ENCODE data around the gene VPS13C.
"Not testable (repeated sequence)": the region's sequence is repeated elsewhere in the genome, so short reads cannot be mapped to it uniquely, and the experiment has no call there.

Gene VPS13C

GRCh38 chr15:62075595-62076277 lies 15.5 kb upstream of the VPS13C start:
- DNase-seq (ENCODE audit: low read depth in 2 of 2) = no peak

GRCh38 chr15:62071711-62072308 lies 11.6 kb upstream of the VPS13C start:
- DNase-seq (ENCODE audit: low read depth in 2 of 2) = no peak

- no peak for DNase-seq (ENCODE audit: low read depth in 2 of 2)
These were observed 9.3 kb upstream of the VPS13C start for GRCh38 chr15:62069551-62069950.

GRCh38 chr15:62068810-62069167 lies 8.5 kb upstream of the VPS13C start:
- DNase-seq (ENCODE audit: low read depth in 2 of 2) = no peak

- no peak for DNase-seq (ENCODE audit: low read depth in 2 of 2)
These were observed 8.0 kb upstream of the VPS13C start for GRCh38 chr15:62068071-62068809.

- no peak for DNase-seq (ENCODE audit: low read depth in 2 of 2)
These were observed 7.3 kb upstream of the VPS13C start for GRCh38 chr15:62067448-62068044.

- DNase-seq (ENCODE audit: low read depth in 2 of 2) = no peak
These were observed 6.6 kb upstream of the VPS13C start, which contains the start of gene C2CD4A for GRCh38 chr15:62066663-62067447. Gene C2CD4A, plus strand, starts transcription at chr15:62066977. Its CDS starts 637 bp downstream, at chr15:62067614.

- no peak for DNase-seq (ENCODE audit: low read depth in 2 of 2)
These were observed 3.8 kb upstream of the VPS13C start for GRCh38 chr15:62063825-62064635.

GRCh38 chr15:62060896-62061280 lies 641 bp upstream of the VPS13C start:
- no peak for DNase-seq (ENCODE audit: low read depth in 2 of 2)

GRCh38 chr15:62059816-62060112 lies 483 bp downstream of the VPS13C start:
- DNase-seq (ENCODE audit: low read depth in 2 of 2) = no peak

- no peak for DNase-seq (ENCODE audit: low read depth in 2 of 2)
These were observed 985 bp downstream of the VPS13C start for GRCh38 chr15:62059108-62059815.

GRCh38 chr15:62058327-62059028 lies 1.8 kb downstream of the VPS13C start:
- DNase-seq (ENCODE audit: low read depth in 2 of 2) = no peak

GRCh38 chr15:62057341-62057980 lies 2.8 kb downstream of the VPS13C start:
- no peak for DNase-seq (ENCODE audit: low read depth in 2 of 2)

- no peak for DNase-seq (ENCODE audit: low read depth in 2 of 2)
These were observed 5.3 kb downstream of the VPS13C start for GRCh38 chr15:62054979-62055378.

- no peak for DNase-seq (ENCODE audit: low read depth in 2 of 2)
These were observed 6.7 kb downstream of the VPS13C start for GRCh38 chr15:62053439-62054085.

- DNase-seq (ENCODE audit: low read depth in 2 of 2) = no peak
These were observed 7.5 kb downstream of the VPS13C start for GRCh38 chr15:62052713-62053112.

GRCh38 chr15:62051166-62051565 lies 9.1 kb downstream of the VPS13C start:
- no peak for DNase-seq (ENCODE audit: low read depth in 2 of 2)

GRCh38 chr15:62050115-62050514 lies 10.1 kb downstream of the VPS13C start:
- no peak for DNase-seq (ENCODE audit: low read depth in 2 of 2)

- DNase-seq (ENCODE audit: low read depth in 2 of 2) = not testable (repeated sequence)
These were observed 12.0 kb downstream of the VPS13C start for GRCh38 chr15:62048254-62048653.
